ENCODE data around the gene UBE2L5.

GRCh38 chr13:30422054-30422839 lies at the start of gene UBE2L5:
- no peak for TF ChIP-seq CTCF (IDR thresholded peaks at IDR 0.05; ENCODE audit: insufficient read depth, low read depth, low read length)
- TF ChIP-seq EZH2 (IDR thresholded peaks at IDR 0.05; ENCODE audit: insufficient read depth, low read length): no peak

Measured in astrocyte (in vitro differentiated cells and primary cell).